Activated CD4-positive, alpha-beta T cell treated with anti-CD3 and anti-CD28 coated beads, Interleukin-2, Interleukin-4, amounts not matched to agents 100 ng/mL and 50 ng/mL, durations not matched to agents 16 hours and 8 hours (primary cell): ENCODE data around the gene ACOT7.

Experiments used
- DNase-seq: peaks from one replicate; pipeline ENCODE4 v3.0.0-alpha.2; 2020; ENCODE audit warnings: low spot score

ACOT7 gene

GRCh38 chr1:6285336-6285735, 108.2 kb downstream of the ACOT7 start:
- no peak for DNase-seq

- DNase-seq: no peak
Measured at GRCh38 chr1:6282577-6283270, 110.8 kb downstream of the ACOT7 start.

GRCh38 chr1:6281511-6282402, 111.8 kb downstream of the ACOT7 start:
- DNase-seq: no peak

- no peak for DNase-seq
Measured at GRCh38 chr1:6280761-6281451, 112.7 kb downstream of the ACOT7 start.

GRCh38 chr1:6279613-6280383, 113.8 kb downstream of the ACOT7 start:
- no peak for DNase-seq

- no peak for DNase-seq
Measured at GRCh38 chr1:6279066-6279465, 114.5 kb downstream of the ACOT7 start.

GRCh38 chr1:6278263-6278662, 115.3 kb downstream of the ACOT7 start:
- DNase-seq: no peak

GRCh38 chr1:6276811-6277555, 116.6 kb downstream of the ACOT7 start:
- DNase-seq: no peak

GRCh38 chr1:6275826-6276782, 117.5 kb downstream of the ACOT7 start:
- DNase-seq: no peak

GRCh38 chr1:6274622-6275139, 118.9 kb downstream of the ACOT7 start:
- no peak for DNase-seq

GRCh38 chr1:6274102-6274501, 119.5 kb downstream of the ACOT7 start:
- no peak for DNase-seq

GRCh38 chr1:6273380-6273891, 120.1 kb downstream of the ACOT7 start:
- DNase-seq: no peak

GRCh38 chr1:6272868-6273267, 120.7 kb downstream of the ACOT7 start:
- DNase-seq: no peak

- DNase-seq: no peak
Measured at GRCh38 chr1:6272452-6272851, 121.1 kb downstream of the ACOT7 start.

- DNase-seq: no peak
Measured at GRCh38 chr1:6271554-6271953, 122.0 kb downstream of the ACOT7 start.

- DNase-seq: no peak
Measured at GRCh38 chr1:6271006-6271405, 122.6 kb downstream of the ACOT7 start.

GRCh38 chr1:6270401-6270800, 123.2 kb downstream of the ACOT7 start:
- DNase-seq: no peak

GRCh38 chr1:6269720-6270400, 123.7 kb downstream of the ACOT7 start:
- DNase-seq: no peak

GRCh38 chr1:6269296-6269695, 124.3 kb downstream of the ACOT7 start:
- no peak for DNase-seq
